GM12872 (cell line): ENCODE results near the gene DEFB110.

ENCODE experiments used
- CTCF ChIP-seq: IDR thresholded peaks from 3 replicates; pipeline ENCODE4 v1.5.1; 2011; ENCODE audit warnings: low read depth, mild to moderate bottlenecking, low read length, moderate library complexity; ENCODE audit not compliant: insufficient read depth

Gene DEFB110

GRCh38 chr6:50030350-50030749 is 8.6 kb upstream of the DEFB110 start:
- TF ChIP-seq CTCF, result no peak

GRCh38 chr6:50025258-50025657 is 3.5 kb upstream of the DEFB110 start:
- no peak for TF ChIP-seq CTCF

DNA sequence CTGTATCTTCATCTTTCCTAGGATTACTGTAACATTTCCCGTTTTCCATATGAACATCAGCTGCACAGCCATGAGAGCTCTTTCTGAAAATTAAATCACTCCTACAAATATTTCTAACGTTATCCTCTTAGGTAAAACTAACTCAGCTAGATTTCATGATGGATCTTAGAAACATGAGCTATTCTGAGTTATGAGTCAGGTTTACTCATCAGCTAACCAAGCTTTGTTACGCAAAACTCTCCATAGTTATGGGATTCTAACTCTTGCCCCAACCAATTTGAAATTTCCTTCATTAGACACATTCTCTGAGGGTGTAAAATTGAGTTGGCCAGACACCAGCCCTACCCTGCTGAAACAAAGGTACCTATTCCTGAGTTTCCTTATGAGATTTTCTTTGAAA is 14.0 kb downstream of the DEFB110 start:
- TF ChIP-seq CTCF, result no peak

DNA sequence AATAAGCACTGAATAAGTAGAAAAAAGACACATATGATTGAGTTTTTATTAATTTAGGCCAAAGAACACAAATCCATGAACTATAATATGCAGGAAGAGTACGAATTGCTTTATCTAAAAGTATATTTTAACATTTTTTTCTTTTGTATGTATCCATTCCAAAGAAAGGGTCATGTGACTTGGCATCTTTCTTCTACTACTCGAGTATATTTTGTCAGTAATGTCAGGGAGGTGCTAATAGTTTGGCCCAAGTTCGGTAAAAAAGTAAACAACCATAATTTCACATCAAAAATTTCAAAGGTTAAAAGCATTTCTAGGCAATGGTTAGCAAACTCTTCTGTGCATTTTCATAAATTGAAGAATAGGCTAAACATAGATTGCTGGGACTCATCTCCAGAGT is 18.7 kb downstream of the DEFB110 start:
- no peak for TF ChIP-seq CTCF

GRCh38 chr6:49995278-49995677 is 26.5 kb downstream of the DEFB110 start:
- TF ChIP-seq CTCF, result no peak

- TF ChIP-seq CTCF, result no peak
Measured at GRCh38 chr6:49988900-49989299, 32.9 kb downstream of the DEFB110 start.

GRCh38 chr6:49987749-49988148 is 34.0 kb downstream of the DEFB110 start:
- TF ChIP-seq CTCF, result no peak

DNA sequence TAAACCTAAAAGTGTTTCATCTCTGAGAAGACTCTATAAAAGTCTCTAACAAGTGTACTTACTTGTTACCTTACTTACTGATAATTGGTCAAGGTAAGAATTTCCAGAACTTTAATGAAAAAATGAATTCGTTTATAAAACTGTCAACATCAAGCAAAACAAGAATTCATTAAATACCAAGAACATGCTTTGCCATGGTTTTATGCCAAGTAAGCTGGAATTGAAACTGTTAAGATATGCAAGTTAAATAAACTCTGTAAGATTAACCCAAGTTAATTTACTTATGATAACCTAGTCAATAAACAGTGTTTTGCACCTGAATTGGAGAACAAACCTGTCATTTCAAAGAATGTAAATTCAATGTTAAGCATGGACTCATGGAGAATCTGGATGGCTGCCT is 35.2 kb downstream of the DEFB110 start:
- TF ChIP-seq CTCF, result no peak
